Psoas muscle (tissue), 8 donors: Measurements from ENCODE around the gene CLCN1. TPM values are rescaled to one million over a fixed set of nuclear protein-coding genes. Genes with fewer than 3 reads are reported as not detected.

Experiments
- ATAC-seq, 4 donors: fragments of 200-7000 bp; cut with Tn5 transposase; one replicate each; pipeline ENCODE4 v1.9.1; 2020; ENCODE audit warnings: moderate library complexity in 3 of 4, mild to moderate bottlenecking in 2 of 4
- DNase-seq, 2 donors: peaks; one replicate each; pipeline ENCODE4 v3.0.0-alpha.2; 2020
- H3K27ac ChIP-seq: fragments of 200-600 bp; one replicate; pipeline ENCODE4 v1.8.0; 2022
- H3K27me3 ChIP-seq, 3 donors: fragments of 200-600 bp in 1 of 3; one replicate each; pipeline versions ENCODE4 v1.6.1 to v1.8.0; 2013 to 2022; ENCODE audit warnings: low read length in 2 of 3, mild to moderate bottlenecking in 2 of 3, moderate library complexity in 1 of 3; ENCODE audit not compliant: insufficient read depth in 3 of 3
- H3K36me3 ChIP-seq, 2 donors: fragments of 200-600 bp in 1 of 2; one replicate each; pipeline versions ENCODE4 v1.6.1 to v1.8.0; 2013 to 2022; ENCODE audit warnings: low read depth in 1 of 2, mild to moderate bottlenecking in 1 of 2, moderate library complexity in 1 of 2; ENCODE audit not compliant: insufficient read depth in 1 of 2
- H3K4me1 ChIP-seq: fragments of 200-600 bp; one replicate; pipeline ENCODE4 v1.8.0; 2022
- H3K4me3 ChIP-seq: fragments of 200-600 bp; one replicate; pipeline ENCODE4 v1.8.0; 2022; ENCODE audit warnings: mild to moderate bottlenecking
- H3K9me3 ChIP-seq: fragments of 200-600 bp; one replicate; pipeline ENCODE4 v1.8.0; 2022
- WGBS, 3 donors: extraction: QIAGEN DNeasy Blood & Tissue Kit; methylation state at CpG; one replicate each; pipeline versions ENCODE4 v1.1.6 to v1.1.7; 2013; 5-methylcytosine and 5-hydroxymethylcytosine counted together
- intact Hi-C, 2 donors: fragments of 100-400 bp; cut with DNase I; formaldehyde crosslinking; loops; one replicate each; pipeline versions ENCODE4 v1.11.0 to v1.14.2; 2022
- polyA plus RNA-seq, 3 donors: library from polyadenylated mRNA; stranded (reverse); fragments of 200-250 nt; gene quantifications; one replicate each; pipeline ENCODE4 v1.2.3, GENCODE V29; 2013
- total RNA-seq, 4 donors: library from RNA; stranded (reverse); fragmentation: NEBNext Ultra II Directional in 2 of 4; extraction: Animal tissue kit (Norgen Biotek cat#: 25700) in 2 of 4; gene quantifications; one replicate each; pipeline versions ENCODE4 v1.2.1 to v1.2.4, GENCODE V29; 2021 to 2023
- TF ChIP-seq, protein P1 (sequence below): fragments of 200-600 bp; IDR thresholded peaks from one replicate; pipeline ENCODE4 v1.8.0; 2022; ENCODE audit warnings: antibody characterized with exemption
- donor health status: healthy with polysubstance abuse.
- donor health status: DM: no; HTN: no; CAD: no; lungs with moderate emphysema.
- donor health status: Bipolar disorder and iron deficiency.
- donor health status: healthy.
- donor health status: DM: yes; HTN: yes; CAD: no.
- donor health status: DM: no; HTN: no; CAD: no.
- donor health status: DM: no; HTN: no; CAD: no.
- donor health status: DM: yes; HTN: yes; CAD: no.

Gene CLCN1
- total and polyA plus RNA-seq, 7 donors: 0.73 to 10.9 (median 3.6) TPM

DNA sequence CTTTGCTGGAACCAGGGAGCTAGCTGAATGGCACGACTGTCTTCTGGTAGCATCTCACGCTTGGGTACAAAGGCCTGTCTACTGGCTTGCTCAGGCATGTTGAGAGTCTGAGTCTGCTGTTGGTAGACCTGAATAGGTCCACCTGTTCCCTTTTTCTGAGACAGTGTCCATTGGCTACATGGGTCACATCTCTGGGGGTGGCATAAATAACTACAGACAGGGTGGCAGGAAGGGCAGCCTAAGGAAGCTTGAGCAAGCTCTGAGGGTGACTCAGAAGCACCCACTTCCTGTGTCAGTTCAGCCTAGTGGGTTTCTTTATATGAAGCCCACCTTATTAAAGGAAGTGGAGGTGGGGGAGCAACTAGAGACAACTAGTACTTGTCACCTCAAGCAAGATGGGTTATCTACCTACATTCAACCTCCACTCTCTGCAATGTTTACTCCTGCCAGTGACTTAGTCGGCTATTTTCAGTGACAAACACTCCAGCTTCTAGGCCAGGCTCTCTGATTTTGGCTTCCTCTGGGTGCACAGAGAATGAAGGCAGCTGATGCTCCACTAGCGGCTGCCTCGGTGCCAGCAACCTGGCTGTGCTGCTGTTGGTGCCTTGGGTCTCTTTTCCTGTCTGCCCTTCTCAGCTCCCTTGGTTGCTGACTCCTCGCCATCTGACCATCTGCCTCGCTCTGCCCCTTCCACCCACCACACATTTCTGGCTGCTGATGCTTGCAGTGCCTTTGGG lies 59.6 kb downstream of the CLCN1 start:
- H3K27ac ChIP-seq: peak overlapping the region; percentile 9
- H3K36me3 ChIP-seq: no peaks in the 10 kb centered on the region
- H3K27me3 ChIP-seq: no peaks in the 10 kb centered on the region
- no peak for ATAC-seq
- intact Hi-C loops: loop anchor here in 1 of 2 donors (5.0 kb wide), 1 partner anchor 38 kb away; no protein-coding TSS in a partner anchor
- DNase-seq: no peak
- 56 to 71% (median 61%) methylated on average over 7 of the region's 7 CpGs for WGBS, 3 donors
- no peaks in the 10 kb centered on the region for H3K9me3 ChIP-seq
- no peak overlapping the region for H3K4me3 ChIP-seq
- TF ChIP-seq, protein P1, sequence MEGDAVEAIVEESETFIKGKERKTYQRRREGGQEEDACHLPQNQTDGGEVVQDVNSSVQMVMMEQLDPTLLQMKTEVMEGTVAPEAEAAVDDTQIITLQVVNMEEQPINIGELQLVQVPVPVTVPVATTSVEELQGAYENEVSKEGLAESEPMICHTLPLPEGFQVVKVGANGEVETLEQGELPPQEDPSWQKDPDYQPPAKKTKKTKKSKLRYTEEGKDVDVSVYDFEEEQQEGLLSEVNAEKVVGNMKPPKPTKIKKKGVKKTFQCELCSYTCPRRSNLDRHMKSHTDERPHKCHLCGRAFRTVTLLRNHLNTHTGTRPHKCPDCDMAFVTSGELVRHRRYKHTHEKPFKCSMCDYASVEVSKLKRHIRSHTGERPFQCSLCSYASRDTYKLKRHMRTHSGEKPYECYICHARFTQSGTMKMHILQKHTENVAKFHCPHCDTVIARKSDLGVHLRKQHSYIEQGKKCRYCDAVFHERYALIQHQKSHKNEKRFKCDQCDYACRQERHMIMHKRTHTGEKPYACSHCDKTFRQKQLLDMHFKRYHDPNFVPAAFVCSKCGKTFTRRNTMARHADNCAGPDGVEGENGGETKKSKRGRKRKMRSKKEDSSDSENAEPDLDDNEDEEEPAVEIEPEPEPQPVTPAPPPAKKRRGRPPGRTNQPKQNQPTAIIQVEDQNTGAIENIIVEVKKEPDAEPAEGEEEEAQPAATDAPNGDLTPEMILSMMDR: no peak
- H3K4me1 ChIP-seq: peaks cover 15% of the 10 kb centered on the region

GRCh38 chr7:143376396-143376795 lies 60.5 kb downstream of the CLCN1 start:
- no peak for ATAC-seq
- no peak overlapping the region for H3K27ac ChIP-seq
- DNase-seq: no peak
- intact Hi-C loops: loop anchor here in 1 of 2 donors (5.0 kb wide), 1 partner anchor 39 kb away; no protein-coding TSS in a partner anchor
- H3K4me3 ChIP-seq: no peak overlapping the region
- TF ChIP-seq, protein P1: no peak
- WGBS, 3 donors: 61 to 73% (median 65%) methylated on average over 5 of the region's 5 CpGs
- no peaks in the 10 kb centered on the region for H3K9me3 ChIP-seq
- peaks cover 15% of the 10 kb centered on the region for H3K4me1 ChIP-seq
- no peaks in the 10 kb centered on the region for H3K36me3 ChIP-seq
- no peaks in the 10 kb centered on the region for H3K27me3 ChIP-seq

DNA sequence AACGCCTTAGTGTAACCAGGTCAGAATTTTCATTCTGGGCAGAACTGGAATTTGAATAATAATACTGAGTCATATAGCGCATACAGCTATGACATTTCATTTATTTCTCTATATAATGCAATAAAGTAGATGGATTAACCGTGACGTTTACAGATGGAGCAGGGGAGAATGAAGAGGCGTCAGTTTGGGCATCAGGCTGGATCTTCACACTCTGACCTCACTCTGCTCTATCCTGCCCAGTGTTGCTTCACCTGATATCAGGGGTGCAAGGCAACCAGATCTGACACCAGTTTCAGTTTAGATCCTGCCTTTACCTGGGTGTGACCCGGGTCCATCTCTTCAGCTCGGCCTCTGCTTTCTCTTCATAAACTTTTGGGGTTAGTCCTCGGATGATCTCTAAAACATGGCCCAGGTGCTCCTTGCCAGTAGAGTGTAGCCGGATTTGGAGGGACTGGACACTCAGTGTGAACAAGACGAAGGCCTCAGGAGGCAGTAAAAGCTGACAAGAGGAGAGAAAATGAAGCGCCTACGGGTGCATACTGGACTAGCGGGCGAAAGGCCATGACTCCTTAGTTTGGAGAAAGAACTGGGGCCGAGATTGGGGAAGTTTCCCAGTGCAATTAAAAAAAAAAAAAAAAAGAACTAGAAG lies 63.8 kb downstream of the CLCN1 start:
- Histone ChIP-seq H3K27ac (peak overlapping the region; percentile 100), H3K9me3 (no peaks in the 10 kb centered on the region), H3K27me3 (no peaks in the 10 kb centered on the region), H3K36me3 (peaks cover 9 to 10% of the 10 kb centered on the region in 2 donors), H3K4me3 (peak overlapping the region; percentile 98), H3K4me1 (peaks cover 42% of the 10 kb centered on the region)
- no peak for DNase-seq
- ATAC-seq: peak in 3 of 4 donors; percentile 1 to 4 (median 2)
- intact Hi-C loops: loop anchor here (2.0 to 5.0 kb wide), 4 partner anchors 37 to 62 kb away; partner anchors contain the start of gene CLCN1 (in 1 of the 2)
- TF ChIP-seq, protein P1: no peak
- 34 to 39% (median 34%) methylated on average over 15 of the region's 15 CpGs for WGBS, 3 donors

- Histone ChIP-seq H3K27ac (peak overlapping the region; percentile 100), H3K9me3 (no peaks in the 10 kb centered on the region), H3K4me3 (peak overlapping the region; percentile 98), H3K4me1 (peaks cover 47% of the 10 kb centered on the region), H3K27me3 (no peaks in the 10 kb centered on the region), H3K36me3 (peaks cover 9 to 15% of the 10 kb centered on the region in 2 donors)
- TF ChIP-seq, protein P1: peak; percentile 88
- intact Hi-C loops: loop anchor here (2.0 to 5.0 kb wide), 3 partner anchors 37 to 63 kb away; partner anchors contain the start of gene CLCN1 (in 1 of the 2)
- 0 to 1% (median 0%) methylated on average over 35 of the region's 35 CpGs for WGBS, 3 donors
- ATAC-seq (peak; percentile 65 to 79 (median 73)), DNase-seq (peak; percentile 88 to 91)
These were observed 64.3 kb downstream of the CLCN1 start for GRCh38 chr7:143380260-143380645.
